ENCODE results near the gene SHQ1.

The SHQ1 gene

GRCh38 chr3:72847282-72847681 lies 963 bp downstream of the SHQ1 start:
- no peak for DNase-seq

GRCh38 chr3:72846166-72846565 lies 2.1 kb downstream of the SHQ1 start:
- no peak for DNase-seq

GRCh38 chr3:72844436-72844993 lies 3.7 kb downstream of the SHQ1 start:
- peak; percentile 69 for DNase-seq

- DNase-seq: no peak
Measured at GRCh38 chr3:72839057-72839456, 9.2 kb downstream of the SHQ1 start.

- DNase-seq: no peak
Measured at GRCh38 chr3:72836923-72837322, 11.3 kb downstream of the SHQ1 start.

GRCh38 chr3:72836416-72836815 lies 11.8 kb downstream of the SHQ1 start:
- no peak for DNase-seq

GRCh38 chr3:72830452-72831223 lies 17.6 kb downstream of the SHQ1 start:
- DNase-seq: no peak

GRCh38 chr3:72829701-72830100 lies 18.5 kb downstream of the SHQ1 start:
- no peak for DNase-seq

GRCh38 chr3:72821161-72821781 lies 27.0 kb downstream of the SHQ1 start:
- DNase-seq: peak; percentile 57

GRCh38 chr3:72820415-72820814 lies 27.8 kb downstream of the SHQ1 start:
- DNase-seq: no peak

GRCh38 chr3:72818905-72819304 lies 29.3 kb downstream of the SHQ1 start:
- no peak for DNase-seq

- DNase-seq: no peak
Measured at GRCh38 chr3:72818092-72818773, 30.0 kb downstream of the SHQ1 start.

GRCh38 chr3:72816862-72817355 lies 31.3 kb downstream of the SHQ1 start:
- DNase-seq: peak; percentile 33

- DNase-seq: no peak
Measured at GRCh38 chr3:72814308-72814707, 33.9 kb downstream of the SHQ1 start.

- DNase-seq: no peak
Measured at GRCh38 chr3:72812201-72812600, 36.0 kb downstream of the SHQ1 start.

- no peak for DNase-seq
Measured at GRCh38 chr3:72811571-72811970, 36.7 kb downstream of the SHQ1 start.

GRCh38 chr3:72810659-72811434 lies 37.4 kb downstream of the SHQ1 start:
- DNase-seq: no peak

- no peak for DNase-seq
Measured at GRCh38 chr3:72810063-72810462, 38.2 kb downstream of the SHQ1 start.

- DNase-seq: no peak
Measured at GRCh38 chr3:72804361-72804760, 43.9 kb downstream of the SHQ1 start.

GRCh38 chr3:72803573-72803972 lies 44.7 kb downstream of the SHQ1 start:
- no peak for DNase-seq

GRCh38 chr3:72802001-72802400 lies 46.2 kb downstream of the SHQ1 start:
- no peak for DNase-seq

- no peak for DNase-seq
Measured at GRCh38 chr3:72800869-72801268, 47.4 kb downstream of the SHQ1 start.

Data from activated CD4-positive, alpha-beta T cell treated with anti-CD3 and anti-CD28 coated beads, Interleukin-2, Interleukin-6, amounts not matched to agents 100 ng/mL and 50 ng/mL, durations not matched to agents 16 hours and 8 hours (primary cell).